22Rv1 (cell line): Measurements from ENCODE around the gene DUOX1.

ENCODE experiments used
- ZFX ChIP-seq: fragments of 450-650 bp; IDR thresholded peaks from 2 replicates; pipeline ENCODE4 v1.6.1; 2017; ENCODE audit warnings: antibody characterized with exemption, borderline replicate concordance
- TF ChIP-seq, protein P1 (sequence below): fragments of 450-650 bp; IDR thresholded peaks from 2 replicates; pipeline ENCODE4 v1.5.1; 2017; ENCODE audit warnings: mild to moderate bottlenecking

GRCh38 chr15:45203182-45203581, 73.4 kb downstream of the DUOX1 start:
- TF ChIP-seq, protein P1, sequence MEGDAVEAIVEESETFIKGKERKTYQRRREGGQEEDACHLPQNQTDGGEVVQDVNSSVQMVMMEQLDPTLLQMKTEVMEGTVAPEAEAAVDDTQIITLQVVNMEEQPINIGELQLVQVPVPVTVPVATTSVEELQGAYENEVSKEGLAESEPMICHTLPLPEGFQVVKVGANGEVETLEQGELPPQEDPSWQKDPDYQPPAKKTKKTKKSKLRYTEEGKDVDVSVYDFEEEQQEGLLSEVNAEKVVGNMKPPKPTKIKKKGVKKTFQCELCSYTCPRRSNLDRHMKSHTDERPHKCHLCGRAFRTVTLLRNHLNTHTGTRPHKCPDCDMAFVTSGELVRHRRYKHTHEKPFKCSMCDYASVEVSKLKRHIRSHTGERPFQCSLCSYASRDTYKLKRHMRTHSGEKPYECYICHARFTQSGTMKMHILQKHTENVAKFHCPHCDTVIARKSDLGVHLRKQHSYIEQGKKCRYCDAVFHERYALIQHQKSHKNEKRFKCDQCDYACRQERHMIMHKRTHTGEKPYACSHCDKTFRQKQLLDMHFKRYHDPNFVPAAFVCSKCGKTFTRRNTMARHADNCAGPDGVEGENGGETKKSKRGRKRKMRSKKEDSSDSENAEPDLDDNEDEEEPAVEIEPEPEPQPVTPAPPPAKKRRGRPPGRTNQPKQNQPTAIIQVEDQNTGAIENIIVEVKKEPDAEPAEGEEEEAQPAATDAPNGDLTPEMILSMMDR = no peak
- TF ChIP-seq ZFX = no peak
